Stimulated activated CD4-positive, alpha-beta T cell treated with anti-CD3 and anti-CD28 coated beads, Interleukin-1b, Interleukin-23, amount 100 ng/mL, for 4 hours (primary cell): Measurements from ENCODE around the gene FER.
"Not testable (repeated sequence)": the region's sequence is repeated elsewhere in the genome, so short reads cannot be mapped to it uniquely, and the experiment has no call there.

Source experiments
- DNase-seq, 2 donors: peaks; one replicate each; pipeline ENCODE4 v3.0.0-alpha.2; 2020; ENCODE audit warnings: low read depth in 2 of 2

FER gene

DNA sequence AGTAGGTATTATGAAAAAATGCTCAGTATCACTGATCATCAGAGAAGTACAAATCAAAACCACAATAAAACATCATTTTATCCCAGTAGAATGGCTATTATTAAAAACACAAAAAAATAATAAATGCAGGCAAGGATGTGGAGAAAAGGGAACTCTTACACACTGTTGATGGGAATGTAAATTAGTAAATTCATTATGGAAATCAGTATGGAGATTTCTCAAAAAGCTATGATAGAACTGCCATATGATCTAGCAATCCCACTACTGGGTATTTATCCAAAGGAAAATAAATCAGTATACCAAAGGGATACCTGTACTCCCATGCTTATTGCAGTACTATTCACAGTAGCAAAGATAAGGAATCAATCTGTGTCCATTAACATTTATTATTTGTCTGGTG lies 209.6 kb downstream of the FER start:
- no peak for DNase-seq

DNA sequence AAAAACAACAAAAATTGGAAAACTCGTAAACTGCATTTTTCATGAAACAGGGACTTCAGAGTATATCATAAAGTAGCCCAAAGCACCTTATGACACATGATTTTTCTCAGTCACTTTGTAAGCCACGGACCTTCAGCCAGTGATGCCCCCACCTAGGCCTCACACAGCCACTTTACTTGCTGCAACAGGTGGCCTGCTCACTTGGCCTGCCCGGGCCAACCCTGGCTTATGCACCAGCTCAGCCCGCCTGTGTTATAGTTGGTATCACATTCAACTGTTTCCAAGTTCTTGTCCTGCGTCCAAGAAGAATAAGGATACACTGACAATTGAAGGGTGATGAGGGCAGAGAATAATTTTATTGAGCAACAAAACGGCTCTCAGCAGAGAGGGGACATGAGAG lies 219.2 kb downstream of the FER start:
- no peak for DNase-seq

GRCh38 chr5:108974594-108974993 lies 226.9 kb downstream of the FER start:
- DNase-seq: no peak

DNA sequence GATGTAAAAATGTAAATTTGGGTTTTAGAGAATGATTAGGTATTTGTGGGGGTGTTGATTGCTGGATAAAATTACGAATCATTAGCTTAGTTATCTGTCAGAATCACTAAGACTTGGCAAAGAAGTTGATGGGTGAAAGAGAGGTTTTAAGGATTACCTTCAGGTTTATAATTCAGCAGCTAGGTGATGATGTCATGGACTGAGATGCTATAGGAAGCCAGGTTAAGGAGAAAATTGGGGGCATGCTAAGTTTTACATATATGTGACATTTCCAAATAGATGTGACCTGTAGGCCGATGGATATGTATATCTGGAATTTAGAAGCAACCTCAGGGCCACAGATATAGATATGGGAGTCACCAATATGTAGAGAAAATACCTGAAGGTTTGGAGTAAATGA lies 228.0 kb downstream of the FER start:
- no peak for DNase-seq

DNA sequence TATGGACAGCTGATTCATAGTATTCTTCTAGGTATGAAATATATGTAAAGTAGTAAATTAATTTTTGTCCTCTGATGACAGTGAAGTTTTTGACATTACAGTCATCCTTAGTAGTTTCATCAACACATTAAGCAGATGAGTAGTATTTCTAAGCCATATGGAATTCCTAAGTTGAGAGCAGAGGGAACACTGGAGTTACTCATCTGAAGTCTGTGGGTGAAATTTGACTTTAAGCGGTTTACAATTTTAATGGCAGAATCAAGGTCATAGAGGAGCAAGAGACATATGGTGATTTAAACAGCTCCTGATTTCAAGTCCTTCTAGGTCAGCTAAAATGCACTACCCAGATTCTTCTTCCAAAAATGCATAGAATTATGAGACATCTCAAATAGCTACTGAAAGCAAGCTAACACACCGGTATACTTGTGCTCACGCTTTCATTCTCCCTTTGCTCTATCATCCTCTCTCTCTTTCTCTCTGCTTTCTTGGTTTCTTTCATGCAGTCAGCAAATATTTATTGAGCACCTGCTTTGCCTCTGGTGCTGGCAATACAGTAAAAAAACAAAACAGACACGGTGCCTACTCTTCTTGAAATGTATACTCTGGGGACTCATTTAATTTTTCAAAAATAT lies 235.9 kb downstream of the FER start:
- DNase-seq: no peak

DNA sequence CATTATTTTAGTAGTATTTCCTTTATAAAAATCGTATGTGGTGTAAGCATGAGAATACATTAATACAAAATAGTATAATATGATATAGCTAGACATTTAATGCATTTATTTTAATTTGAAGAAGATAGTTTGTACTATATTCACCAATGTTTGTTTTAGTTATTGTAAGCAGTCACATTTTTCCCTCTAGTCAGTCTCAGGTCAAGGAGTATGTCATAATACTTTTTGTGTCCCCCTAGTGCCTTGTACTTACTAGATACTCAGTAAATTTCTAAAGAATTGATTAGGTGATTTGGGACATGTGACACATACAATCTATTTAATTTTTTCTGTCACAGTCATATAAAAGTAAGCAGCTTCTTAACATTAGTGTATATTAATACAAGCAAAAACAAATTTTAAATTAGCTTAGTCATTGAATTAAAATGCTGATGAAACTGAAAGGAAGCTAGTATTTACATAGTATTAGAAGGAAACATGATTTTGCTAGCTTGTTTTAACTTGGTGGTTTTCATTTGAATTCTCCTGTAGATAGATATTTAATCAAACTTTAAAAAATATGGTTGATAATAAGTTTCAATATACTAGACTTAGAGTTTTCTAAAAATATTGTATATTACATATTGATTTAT lies 242.2 kb downstream of the FER start:
- DNase-seq: no peak

- not testable (repeated sequence) for DNase-seq
Observed at GRCh38 chr5:108992396-108993085, 244.8 kb downstream of the FER start.

DNA sequence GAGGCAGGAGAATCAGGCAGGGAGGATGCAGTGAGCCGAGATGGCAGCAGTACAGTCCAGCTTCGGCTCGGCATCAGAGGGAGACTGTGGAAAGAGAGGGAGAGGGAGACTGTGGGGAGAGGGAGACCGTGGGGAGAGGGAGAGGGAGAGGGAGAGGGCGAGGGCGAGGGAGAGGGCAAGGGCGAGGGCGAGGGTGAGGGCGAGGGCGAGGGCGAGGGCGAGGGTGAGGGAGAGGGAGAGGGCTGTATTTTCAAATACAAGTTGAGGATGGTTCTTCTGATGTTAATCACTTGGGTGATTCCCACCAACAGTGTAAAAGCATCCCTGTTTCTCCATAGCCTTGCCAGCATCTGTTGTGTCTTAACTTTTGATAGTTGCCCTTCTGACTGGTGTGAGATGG lies 245.7 kb downstream of the FER start:
- not testable (repeated sequence) for DNase-seq

DNA sequence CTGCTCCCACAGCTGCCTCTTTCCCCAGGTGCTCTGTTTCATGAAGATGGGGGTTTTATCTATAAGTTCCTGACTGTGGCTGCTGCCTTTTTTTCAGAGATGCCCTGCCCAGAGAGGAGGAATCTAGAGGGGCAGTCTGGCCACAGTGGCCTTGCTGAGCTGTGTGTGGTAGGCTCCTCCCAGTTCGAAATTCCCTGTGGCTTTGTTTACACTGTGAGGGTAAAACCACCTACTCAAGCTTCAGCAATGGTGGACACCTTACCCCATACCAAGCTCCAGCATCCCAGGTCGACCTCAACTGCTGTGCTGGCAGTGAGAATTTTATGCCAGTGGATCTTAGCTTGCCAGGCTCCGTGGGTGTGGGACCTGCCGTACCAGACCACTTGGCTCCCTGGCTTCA lies 250.0 kb downstream of the FER start:
- no peak for DNase-seq

- DNase-seq: no peak
Observed at GRCh38 chr5:108998216-108998615, 250.5 kb downstream of the FER start.

GRCh38 chr5:109003928-109004327 lies 256.2 kb downstream of the FER start:
- DNase-seq: no peak

DNA sequence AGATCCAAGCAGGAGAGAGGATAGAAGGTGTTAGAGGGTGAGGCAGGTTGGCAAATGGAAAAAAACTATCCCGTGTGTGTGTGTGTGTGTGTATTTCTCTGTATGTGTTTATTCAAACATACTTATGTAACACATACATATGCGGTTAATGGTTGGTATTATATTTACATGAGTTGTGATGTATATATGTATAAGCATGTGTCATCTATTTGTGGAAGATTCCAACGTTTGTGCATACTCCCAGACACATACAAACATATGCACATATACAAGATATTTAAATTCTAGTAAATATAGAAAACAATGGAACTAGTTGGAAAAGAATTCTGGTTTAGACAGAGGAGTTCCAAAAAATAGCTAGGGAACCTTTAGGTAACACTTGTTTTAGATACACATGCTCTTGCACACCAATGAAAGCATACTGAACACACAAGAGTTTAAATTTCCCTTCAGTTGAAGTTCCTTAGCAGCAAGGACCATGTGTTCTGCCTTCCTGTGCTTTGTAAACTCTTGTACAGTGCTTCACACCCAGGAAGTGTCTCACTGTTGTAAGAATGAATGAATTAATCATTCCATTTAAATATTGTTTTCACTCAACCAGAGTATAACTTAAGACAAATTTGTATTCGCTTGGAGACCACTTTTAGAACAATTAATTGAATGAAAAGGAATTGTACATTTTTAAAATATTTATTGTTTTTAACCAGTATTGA lies 257.8 kb downstream of the FER start:
- DNase-seq: no peak

DNA sequence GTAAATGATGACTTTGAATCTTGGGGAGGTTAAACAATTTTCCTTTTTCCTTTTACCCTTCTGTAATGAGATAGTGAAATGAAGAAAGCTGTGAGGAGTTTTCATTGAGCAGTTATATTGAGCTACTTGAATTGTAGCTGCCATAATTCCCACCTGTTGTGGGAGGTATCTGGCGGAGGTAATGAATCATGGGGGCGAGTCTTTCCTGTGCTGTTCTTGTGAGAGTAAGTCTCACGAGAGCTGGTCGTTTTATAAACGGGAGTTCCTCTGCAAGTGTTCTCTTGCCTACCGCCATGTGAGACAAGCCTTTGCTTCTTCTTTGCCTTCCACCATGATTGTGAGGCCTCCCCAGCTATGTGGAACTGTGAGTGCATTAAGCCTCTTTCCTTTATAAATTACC lies 258.4 kb downstream of the FER start:
- DNase-seq: no peak

DNA sequence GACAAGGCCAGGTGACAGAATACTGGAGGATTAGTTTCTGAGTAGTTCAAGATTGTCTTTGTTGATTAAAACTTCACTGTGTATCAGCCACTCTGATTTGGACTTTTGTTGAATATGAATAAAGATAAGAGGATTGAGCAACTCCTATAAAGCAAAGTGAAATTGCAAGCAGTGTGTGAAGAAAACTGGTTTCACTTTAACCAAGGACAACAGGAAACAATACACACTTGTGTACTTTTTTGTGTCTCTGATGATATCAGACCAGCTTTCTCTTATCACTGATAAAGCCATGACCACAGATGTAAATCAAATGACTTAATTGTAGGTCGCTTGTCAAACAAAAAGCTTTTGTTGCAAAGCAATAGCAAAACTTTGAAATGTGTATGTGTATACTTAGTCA lies 268.6 kb downstream of the FER start:
- DNase-seq: no peak

GRCh38 chr5:109022056-109022455 lies 274.4 kb downstream of the FER start:
- no peak for DNase-seq

- DNase-seq: not testable (repeated sequence)
Observed at GRCh38 chr5:109025729-109026128, 278.0 kb downstream of the FER start.

DNA sequence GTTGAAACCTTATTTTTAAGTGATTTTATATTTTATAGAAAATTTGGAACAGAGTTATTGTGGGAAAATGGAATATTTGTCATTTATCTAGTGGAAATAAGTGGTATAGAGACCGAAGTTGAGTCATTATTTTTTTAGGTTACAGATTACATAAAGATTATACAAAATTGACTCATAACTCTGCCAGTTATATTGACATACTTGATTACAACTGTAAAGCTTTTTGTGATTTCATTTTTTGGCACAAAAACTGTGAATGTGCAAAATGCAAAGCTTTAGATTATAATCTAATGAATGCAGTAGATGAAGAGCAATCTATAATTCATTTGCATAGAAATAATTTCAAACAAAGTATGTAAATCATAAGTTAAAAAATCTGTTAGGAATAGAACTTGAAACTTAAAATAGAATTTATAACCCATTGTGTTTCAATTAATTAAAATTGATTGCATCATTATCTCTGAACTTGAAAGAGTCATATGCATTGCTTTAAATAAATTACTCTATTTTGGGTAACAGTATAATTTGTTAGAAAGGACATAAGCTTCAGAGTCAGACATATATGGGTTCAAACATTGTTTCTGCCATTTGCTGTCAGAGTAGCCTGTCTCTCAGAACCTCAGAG lies 280.4 kb downstream of the FER start:
- DNase-seq: no peak

- no peak for DNase-seq
Observed at GRCh38 chr5:109028608-109029299, 281.1 kb downstream of the FER start.

DNA sequence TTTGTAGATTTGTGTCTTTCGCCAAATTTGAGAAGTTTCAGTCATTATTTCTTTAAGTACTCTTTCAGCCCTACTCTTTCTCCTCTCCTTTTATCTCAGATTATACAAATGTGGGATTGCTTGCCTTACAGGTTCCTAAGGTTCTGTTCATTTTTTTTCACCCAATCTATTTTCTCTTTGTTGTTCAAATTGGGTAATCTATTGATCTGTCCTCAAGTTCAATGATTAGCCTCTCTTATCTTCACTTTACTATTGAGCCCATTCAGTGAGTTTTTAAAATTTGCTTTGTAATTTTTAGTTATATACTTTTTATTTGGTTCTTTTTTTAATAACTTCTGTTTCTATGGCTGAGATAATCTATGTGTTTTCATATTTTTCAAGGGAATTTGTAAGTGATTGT lies 282.1 kb downstream of the FER start:
- DNase-seq: no peak

- no peak for DNase-seq
Observed at GRCh38 chr5:109030360-109031143, 282.9 kb downstream of the FER start.

- DNase-seq: no peak
Observed at GRCh38 chr5:109034306-109034705, 286.6 kb downstream of the FER start.
